Measurements from ENCODE around the gene PRDM16. TPM values are rescaled to one million over a fixed set of nuclear protein-coding genes. Genes with fewer than 3 reads are reported as not detected.

Gene PRDM16
- total RNA-seq, 1 experiment from 2014 or later, result 0.17 TPM

GRCh38 chr1:3168678-3169077 is 99.7 kb downstream of the PRDM16 start:
- H4K91ac ChIP-seq (ENCODE audit: insufficient read length, low read depth, low read length), result no peak overlapping the region
- H3T11ph ChIP-seq (ENCODE audit: low read length), result no peak overlapping the region
- no peaks in the 10 kb centered on the region for H4K20me1 ChIP-seq (ENCODE audit: control insufficient read depth, insufficient read depth, insufficient read length)
- H3K56ac ChIP-seq (ENCODE audit: insufficient read length, low read depth, low read length), result no peak overlapping the region
- Mint-ChIP-seq H3K36me3 (ENCODE audit: insufficient read depth in 1 of 3, low read depth in 3 of 3) (no peaks in the 10 kb centered on the region), H3K9me3 (no peaks in the 10 kb centered on the region), H3K27ac (no peak overlapping the region), H3K4me3 (no peak overlapping the region), H3K27me3 (ENCODE audit: low read depth) (peaks cover 2% of the 10 kb centered on the region; the same call in 1 of the 2 replicates), H3K4me1 (peaks cover 0 to 14% of the 10 kb centered on the region in 2 experiments; a peak in 2 of 4 replicates)
- H2BK120ac ChIP-seq (ENCODE audit: low read depth, low read length, poor library complexity, severe bottlenecking), result no peak overlapping the region
- H3K18ac ChIP-seq (ENCODE audit: insufficient read length, low read depth, low read length), result no peak overlapping the region
- no peaks in the 10 kb centered on the region for H3K27me3 ChIP-seq (ENCODE audit: insufficient read depth, low read length)
- H3K23me2 ChIP-seq (ENCODE audit: insufficient read length, low read depth, low read length, poor library complexity, severe bottlenecking), result no peaks in the 10 kb centered on the region
- H2BK15ac ChIP-seq (ENCODE audit: low read depth, low read length), result no peak overlapping the region
- H3K9ac ChIP-seq (ENCODE audit: extremely low read depth, insufficient read length, low read length), result no peak overlapping the region
- H3K27ac ChIP-seq (ENCODE audit: insufficient read length, low read depth, low read length), result no peak overlapping the region
- H3K79me2 ChIP-seq (ENCODE audit: insufficient read depth, low read length), result no peaks in the 10 kb centered on the region
- H3K9me3 ChIP-seq (ENCODE audit: control insufficient read depth, low read depth, low read length), result no peaks in the 10 kb centered on the region
- no peak overlapping the region for H2AK5ac ChIP-seq (ENCODE audit: insufficient read length, low read length)
- no peaks in the 10 kb centered on the region for H3K4me1 ChIP-seq (ENCODE audit: insufficient read depth, low read length)
- H3K14ac ChIP-seq (ENCODE audit: insufficient read depth, low read length), result no peak overlapping the region; the same call in 1 of the 2 replicates
- no peak overlapping the region for H3K4me2 ChIP-seq (ENCODE audit: insufficient read depth, insufficient read length, low read length)
- TF ChIP-seq CTCF (conservative IDR thresholded peaks at IDR 0.05), result no peak
- no peak overlapping the region for H3K4ac ChIP-seq (ENCODE audit: low read depth, low read length)
- no peaks in the 10 kb centered on the region for H3K79me1 ChIP-seq (ENCODE audit: insufficient read depth, low read depth, low read length, poor library complexity, severe bottlenecking)
- H2BK20ac ChIP-seq (ENCODE audit: low read depth, low read length, poor library complexity, severe bottlenecking), result no peak overlapping the region
- no peak overlapping the region for H2AFZ ChIP-seq (ENCODE audit: low read length)
- H2BK5ac ChIP-seq (ENCODE audit: insufficient read length, low read length), result no peak overlapping the region
- H4K5ac ChIP-seq (ENCODE audit: insufficient read length, low read depth, low read length), result no peak overlapping the region
- H4K8ac ChIP-seq (replicated peaks; ENCODE audit: insufficient read length, low read depth, low read length), result no peak overlapping the region
- H3K23ac ChIP-seq (ENCODE audit: insufficient read length, low read depth, low read length), result no peak overlapping the region
- WGBS (ENCODE audit: extremely low coverage, insufficient read length, low lambda C conversion rate), result no CpG with 5 or more reads among the region's 8 CpGs
- H2BK12ac ChIP-seq (ENCODE audit: insufficient read length, low read depth, low read length), result no peak overlapping the region
- DNase-seq, result no peak

Data from H9 (cell line).